ENCODE measurements around the gene TPK1.

TPK1 gene

GRCh38 chr7:144650439-144650838 is 185.4 kb downstream of the TPK1 start:
- Histone ChIP-seq H3K4me3 (ENCODE audit: low read length in 2 of 2) (no peak overlapping the region), H3K9ac (ENCODE audit: low read length in 2 of 2) (no peak overlapping the region), H3K9me3 (ENCODE audit: control insufficient read depth in 2 of 2, low read length in 2 of 2) (no peaks in the 10 kb centered on the region), H3K36me3 (ENCODE audit: control insufficient read depth in 2 of 2, insufficient read depth in 2 of 2, low read length in 2 of 2) (peaks cover 0 to 2% of the 10 kb centered on the region in 2 donors), H3K27ac (ENCODE audit: low read length) (no peak overlapping the region), H3K27me3 (ENCODE audit: control insufficient read depth in 1 of 2, insufficient read depth in 2 of 2, low read length in 2 of 2) (no peaks in the 10 kb centered on the region), H3K4me1 (ENCODE audit: control insufficient read depth, insufficient read depth, low read length) (no peaks in the 10 kb centered on the region)

DNA sequence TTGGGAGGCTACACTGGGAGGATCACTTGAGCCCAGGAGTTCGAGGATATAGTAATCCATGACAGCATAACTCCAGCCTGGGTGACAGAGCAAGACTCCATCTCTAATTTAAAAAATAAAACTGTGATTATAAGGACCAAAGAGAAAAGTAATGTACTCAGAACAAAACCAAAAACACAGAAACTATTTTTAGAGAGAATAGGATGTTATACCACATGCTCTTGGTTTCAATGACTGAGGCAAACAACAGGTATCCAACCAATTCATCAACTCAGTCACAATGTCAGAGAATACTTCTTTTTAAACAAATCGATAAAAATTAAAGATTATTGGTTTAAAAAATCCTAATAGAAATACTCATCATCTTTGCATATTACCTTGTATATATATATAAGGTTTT is 186.7 kb downstream of the TPK1 start:
- Histone ChIP-seq H3K9me3 (ENCODE audit: control insufficient read depth in 2 of 2, low read length in 2 of 2) (no peaks in the 10 kb centered on the region), H3K36me3 (ENCODE audit: control insufficient read depth in 2 of 2, insufficient read depth in 2 of 2, low read length in 2 of 2) (peaks cover 0 to 2% of the 10 kb centered on the region in 2 donors), H3K4me1 (ENCODE audit: control insufficient read depth, insufficient read depth, low read length) (no peaks in the 10 kb centered on the region), H3K4me3 (ENCODE audit: low read length in 2 of 2) (no peak overlapping the region), H3K9ac (ENCODE audit: low read length in 2 of 2) (no peak overlapping the region), H3K27me3 (ENCODE audit: control insufficient read depth in 1 of 2, insufficient read depth in 2 of 2, low read length in 2 of 2) (no peaks in the 10 kb centered on the region), H3K27ac (ENCODE audit: low read length) (no peak overlapping the region)

DNA sequence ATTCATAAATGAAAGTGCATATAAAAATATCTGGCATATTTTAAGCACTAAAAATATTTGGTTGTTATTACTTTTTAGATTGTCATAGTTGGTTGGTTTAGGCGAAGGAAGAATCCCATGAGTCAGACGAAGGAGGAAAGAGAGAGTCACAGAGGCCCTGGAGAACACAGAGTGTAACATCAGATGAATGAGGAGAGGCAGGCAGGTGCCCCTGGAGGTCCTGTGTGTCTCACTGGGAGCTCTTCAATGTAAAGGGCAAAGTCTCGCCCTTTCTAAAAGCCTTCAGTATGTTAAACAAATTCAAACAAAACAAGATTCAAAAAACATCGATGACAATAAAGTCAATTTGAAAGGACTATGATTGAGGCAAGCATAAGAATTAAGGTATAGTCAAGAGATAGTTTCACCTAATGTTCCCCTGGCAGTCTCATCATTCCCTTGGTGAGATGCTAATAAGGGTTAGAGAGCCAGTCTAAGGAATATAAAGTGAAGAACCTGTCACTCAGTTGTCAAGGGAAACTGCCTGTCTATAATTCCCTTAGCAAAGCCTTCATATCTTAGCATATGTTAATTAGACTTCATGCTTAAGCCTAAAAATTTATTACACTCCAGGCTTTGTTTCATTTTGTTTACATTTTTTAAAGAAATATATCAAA is 194.3 kb downstream of the TPK1 start:
- H3K9ac ChIP-seq (ENCODE audit: low read length in 2 of 2) = no peak overlapping the region
- H3K4me1 ChIP-seq (ENCODE audit: control insufficient read depth, insufficient read depth, low read length) = no peaks in the 10 kb centered on the region
- no peaks in the 10 kb centered on the region for H3K27me3 ChIP-seq (ENCODE audit: control insufficient read depth in 1 of 2, insufficient read depth in 2 of 2, low read length in 2 of 2)
- no peak overlapping the region for H3K4me3 ChIP-seq (ENCODE audit: low read length in 2 of 2)
- no peak overlapping the region for H3K27ac ChIP-seq (ENCODE audit: low read length)
- H3K9me3 ChIP-seq (ENCODE audit: control insufficient read depth in 2 of 2, low read length in 2 of 2) = no peaks in the 10 kb centered on the region
- no peaks in the 10 kb centered on the region for H3K36me3 ChIP-seq (ENCODE audit: control insufficient read depth in 2 of 2, insufficient read depth in 2 of 2, low read length in 2 of 2)

DNA sequence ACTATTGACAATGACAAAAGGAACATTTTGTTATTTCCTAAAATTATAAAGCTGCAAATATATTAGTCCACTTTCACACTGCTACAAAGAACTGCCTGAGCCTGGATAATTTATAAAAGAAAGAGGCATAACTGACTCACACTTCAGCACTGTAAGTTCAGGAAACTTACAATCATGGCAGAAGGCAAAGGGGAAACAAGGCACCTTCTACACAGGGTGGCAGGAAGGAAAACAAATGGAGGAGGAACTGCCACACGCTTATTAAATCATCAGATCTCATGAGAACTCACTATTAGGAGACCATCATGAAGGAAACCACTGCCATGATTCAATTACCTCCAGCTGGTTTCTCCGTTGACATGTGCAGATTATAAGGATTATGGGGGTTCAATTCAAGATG is 203.1 kb downstream of the TPK1 start:
- no peak overlapping the region for H3K27ac ChIP-seq (ENCODE audit: low read length)
- no peaks in the 10 kb centered on the region for H3K4me1 ChIP-seq (ENCODE audit: control insufficient read depth, insufficient read depth, low read length)
- no peak overlapping the region for H3K4me3 ChIP-seq (ENCODE audit: low read length in 2 of 2)
- H3K9ac ChIP-seq (ENCODE audit: low read length in 2 of 2) = no peak overlapping the region
- H3K27me3 ChIP-seq (ENCODE audit: control insufficient read depth in 1 of 2, insufficient read depth in 2 of 2, low read length in 2 of 2) = no peaks in the 10 kb centered on the region
- no peaks in the 10 kb centered on the region for H3K9me3 ChIP-seq (ENCODE audit: control insufficient read depth in 2 of 2, low read length in 2 of 2)
- no peaks in the 10 kb centered on the region for H3K36me3 ChIP-seq (ENCODE audit: control insufficient read depth in 2 of 2, insufficient read depth in 2 of 2, low read length in 2 of 2)

GRCh38 chr7:144629598-144629997 is 206.3 kb downstream of the TPK1 start:
- H3K4me1 ChIP-seq (ENCODE audit: control insufficient read depth, insufficient read depth, low read length) = no peaks in the 10 kb centered on the region
- no peak overlapping the region for H3K9ac ChIP-seq (ENCODE audit: low read length in 2 of 2)
- no peak overlapping the region for H3K27ac ChIP-seq (ENCODE audit: low read length)
- H3K9me3 ChIP-seq (ENCODE audit: control insufficient read depth in 2 of 2, low read length in 2 of 2) = no peaks in the 10 kb centered on the region
- no peaks in the 10 kb centered on the region for H3K36me3 ChIP-seq (ENCODE audit: control insufficient read depth in 2 of 2, insufficient read depth in 2 of 2, low read length in 2 of 2)
- H3K27me3 ChIP-seq (ENCODE audit: control insufficient read depth in 1 of 2, insufficient read depth in 2 of 2, low read length in 2 of 2) = no peaks in the 10 kb centered on the region
- H3K4me3 ChIP-seq (ENCODE audit: low read length in 2 of 2) = no peak overlapping the region

DNA sequence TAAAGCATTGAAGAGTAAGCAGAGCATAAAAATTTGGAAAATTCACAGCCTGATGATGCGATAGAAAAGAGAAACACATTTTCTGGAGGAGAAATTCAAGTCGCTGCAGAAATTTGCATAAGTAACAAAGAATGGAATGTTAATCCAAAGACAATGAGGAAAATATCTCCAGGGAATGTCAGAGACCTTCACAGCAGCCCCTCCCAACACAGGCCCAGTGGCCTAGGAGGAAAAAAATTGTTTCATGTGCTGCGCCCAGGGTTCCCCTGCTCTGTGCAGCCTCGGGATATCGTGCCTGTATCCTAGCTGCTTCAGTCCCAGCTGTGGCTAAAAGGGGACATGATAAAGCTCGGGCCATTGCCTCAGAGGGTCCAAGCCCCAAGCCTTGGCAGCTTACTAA is 206.8 kb downstream of the TPK1 start:
- Histone ChIP-seq H3K36me3 (ENCODE audit: control insufficient read depth in 2 of 2, insufficient read depth in 2 of 2, low read length in 2 of 2) (no peaks in the 10 kb centered on the region), H3K4me3 (ENCODE audit: low read length in 2 of 2) (no peak overlapping the region), H3K27ac (ENCODE audit: low read length) (no peak overlapping the region), H3K27me3 (ENCODE audit: control insufficient read depth in 1 of 2, insufficient read depth in 2 of 2, low read length in 2 of 2) (no peaks in the 10 kb centered on the region), H3K4me1 (ENCODE audit: control insufficient read depth, insufficient read depth, low read length) (no peaks in the 10 kb centered on the region), H3K9me3 (ENCODE audit: control insufficient read depth in 2 of 2, low read length in 2 of 2) (no peaks in the 10 kb centered on the region), H3K9ac (ENCODE audit: low read length in 2 of 2) (no peak overlapping the region)

DNA sequence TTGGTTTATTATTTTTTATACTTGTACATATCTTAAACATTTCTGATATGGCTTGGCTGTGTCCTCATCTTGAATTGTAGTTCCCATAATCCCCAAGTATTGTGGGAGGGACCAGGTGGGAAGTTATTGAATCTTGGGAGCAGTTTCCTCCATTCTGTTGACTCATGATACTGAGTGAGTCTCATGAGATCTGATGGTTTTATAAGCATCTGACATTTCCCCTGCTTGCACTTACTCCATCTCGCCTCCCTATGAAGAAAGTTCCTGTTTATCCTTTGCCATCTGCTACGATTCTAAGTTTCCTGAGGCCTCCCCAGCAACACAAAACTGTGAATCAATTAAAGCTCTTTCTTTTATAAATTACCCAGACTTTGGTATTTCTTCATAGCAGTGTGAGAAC is 207.7 kb downstream of the TPK1 start:
- Histone ChIP-seq H3K27ac (ENCODE audit: low read length) (no peak overlapping the region), H3K9me3 (ENCODE audit: control insufficient read depth in 2 of 2, low read length in 2 of 2) (no peaks in the 10 kb centered on the region), H3K36me3 (ENCODE audit: control insufficient read depth in 2 of 2, insufficient read depth in 2 of 2, low read length in 2 of 2) (no peaks in the 10 kb centered on the region), H3K27me3 (ENCODE audit: control insufficient read depth in 1 of 2, insufficient read depth in 2 of 2, low read length in 2 of 2) (no peaks in the 10 kb centered on the region), H3K4me1 (ENCODE audit: control insufficient read depth, insufficient read depth, low read length) (no peaks in the 10 kb centered on the region), H3K9ac (ENCODE audit: low read length in 2 of 2) (no peak overlapping the region), H3K4me3 (ENCODE audit: low read length in 2 of 2) (no peak overlapping the region)

GRCh38 chr7:144622745-144623144 is 213.1 kb downstream of the TPK1 start:
- H3K4me1 ChIP-seq (ENCODE audit: control insufficient read depth, insufficient read depth, low read length) = no peaks in the 10 kb centered on the region
- H3K9me3 ChIP-seq (ENCODE audit: control insufficient read depth in 2 of 2, low read length in 2 of 2) = no peaks in the 10 kb centered on the region
- no peaks in the 10 kb centered on the region for H3K27me3 ChIP-seq (ENCODE audit: control insufficient read depth in 1 of 2, insufficient read depth in 2 of 2, low read length in 2 of 2)
- no peak overlapping the region for H3K4me3 ChIP-seq (ENCODE audit: low read length in 2 of 2)
- H3K9ac ChIP-seq (ENCODE audit: low read length in 2 of 2) = no peak overlapping the region
- no peaks in the 10 kb centered on the region for H3K36me3 ChIP-seq (ENCODE audit: control insufficient read depth in 2 of 2, insufficient read depth in 2 of 2, low read length in 2 of 2)
- H3K27ac ChIP-seq (ENCODE audit: low read length) = no peak overlapping the region

GRCh38 chr7:144606261-144606660 is 229.6 kb downstream of the TPK1 start:
- Histone ChIP-seq H3K9ac (ENCODE audit: low read length in 2 of 2) (no peak overlapping the region), H3K36me3 (ENCODE audit: control insufficient read depth in 2 of 2, insufficient read depth in 2 of 2, low read length in 2 of 2) (no peaks in the 10 kb centered on the region), H3K27me3 (ENCODE audit: control insufficient read depth in 1 of 2, insufficient read depth in 2 of 2, low read length in 2 of 2) (no peaks in the 10 kb centered on the region), H3K4me3 (ENCODE audit: low read length in 2 of 2) (no peak overlapping the region), H3K9me3 (ENCODE audit: control insufficient read depth in 2 of 2, low read length in 2 of 2) (no peaks in the 10 kb centered on the region), H3K27ac (ENCODE audit: low read length) (no peak overlapping the region), H3K4me1 (ENCODE audit: control insufficient read depth, insufficient read depth, low read length) (no peaks in the 10 kb centered on the region)

DNA sequence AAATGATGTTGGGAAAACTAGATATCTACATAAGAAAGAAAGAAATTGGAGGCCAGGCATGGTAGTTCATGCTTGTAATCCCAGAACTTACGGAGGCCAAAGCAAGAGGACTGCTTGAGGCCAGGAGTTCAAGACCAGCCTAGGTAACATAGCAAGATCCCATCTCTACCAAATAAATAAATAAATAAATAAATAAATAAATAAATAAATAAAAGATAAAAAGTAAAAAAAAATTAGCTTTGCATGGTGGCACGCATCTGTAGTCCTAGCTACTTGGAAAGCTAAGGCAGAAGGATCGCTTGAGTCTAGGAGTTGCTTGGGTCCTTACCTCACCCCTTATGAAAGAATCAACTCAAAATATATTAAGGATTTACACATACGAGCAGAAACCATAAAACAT is 238.9 kb downstream of the TPK1 start:
- Histone ChIP-seq H3K9ac (ENCODE audit: low read length in 2 of 2) (no peak overlapping the region), H3K36me3 (ENCODE audit: control insufficient read depth in 2 of 2, insufficient read depth in 2 of 2, low read length in 2 of 2) (no peaks in the 10 kb centered on the region), H3K4me3 (ENCODE audit: low read length in 2 of 2) (no peak overlapping the region), H3K4me1 (ENCODE audit: control insufficient read depth, insufficient read depth, low read length) (no peaks in the 10 kb centered on the region), H3K27ac (ENCODE audit: low read length) (no peak overlapping the region), H3K27me3 (ENCODE audit: control insufficient read depth in 1 of 2, insufficient read depth in 2 of 2, low read length in 2 of 2) (no peaks in the 10 kb centered on the region), H3K9me3 (ENCODE audit: control insufficient read depth in 2 of 2, low read length in 2 of 2) (peaks cover 4 to 5% of the 10 kb centered on the region in 2 donors)

GRCh38 chr7:144594580-144594979 is 241.3 kb downstream of the TPK1 start:
- H3K36me3 ChIP-seq (ENCODE audit: control insufficient read depth in 2 of 2, insufficient read depth in 2 of 2, low read length in 2 of 2) = no peaks in the 10 kb centered on the region
- H3K27me3 ChIP-seq (ENCODE audit: control insufficient read depth in 1 of 2, insufficient read depth in 2 of 2, low read length in 2 of 2) = no peaks in the 10 kb centered on the region
- no peaks in the 10 kb centered on the region for H3K4me1 ChIP-seq (ENCODE audit: control insufficient read depth, insufficient read depth, low read length)
- H3K4me3 ChIP-seq (ENCODE audit: low read length in 2 of 2) = no peak overlapping the region
- H3K27ac ChIP-seq (ENCODE audit: low read length) = no peak overlapping the region
- peaks cover 4 to 5% of the 10 kb centered on the region in 2 donors for H3K9me3 ChIP-seq (ENCODE audit: control insufficient read depth in 2 of 2, low read length in 2 of 2)
- no peak overlapping the region for H3K9ac ChIP-seq (ENCODE audit: low read length in 2 of 2)

Measured in stomach smooth muscle (tissue), 2 donors.